Heart left ventricle (tissue), 16 donors: ENCODE results near the gene CCDC134. TPM values are rescaled to one million over a fixed set of nuclear protein-coding genes. Genes with fewer than 3 reads are reported as not detected.

Experiments used
- ATAC-seq, 4 donors: fragments of 200-7000 bp; cut with Tn5 transposase; one replicate each; pipeline ENCODE4 v1.9.1; 2020 to 2022; ENCODE audit warnings: moderate library complexity in 4 of 4, mild to moderate bottlenecking in 3 of 4, moderate number of reproducible peaks in 1 of 4
- DNase-seq, 5 donors: peaks; one replicate each; pipeline ENCODE4 v3.0.0-alpha.2; 2020
- H3K27ac ChIP-seq, 12 donors: fragments of 200-600 bp; sonication (generic) in 4 of 12; one replicate each; pipeline versions ENCODE4 v1.5.0 to v1.8.0; 2016 to 2022; ENCODE audit warnings: mild to moderate bottlenecking in 2 of 12
- H3K27me3 ChIP-seq, 9 donors: fragments of 200-600 bp; sonication (generic) in 2 of 9; one replicate each; pipeline versions ENCODE4 v1.5.1 to v1.8.0; 2016 to 2022; ENCODE audit warnings: mild to moderate bottlenecking in 3 of 9
- H3K36me3 ChIP-seq, 9 donors: fragments of 200-600 bp; sonication (generic) in 2 of 9; one replicate each; pipeline versions ENCODE4 v1.5.0 to v1.8.0; 2018 to 2022; ENCODE audit warnings: mild to moderate bottlenecking in 2 of 9
- H3K4me1 ChIP-seq, 12 donors: fragments of 200-600 bp; sonication (generic) in 4 of 12; one replicate each; pipeline versions ENCODE4 v1.5.0 to v1.8.0; 2016 to 2022; ENCODE audit warnings: mild to moderate bottlenecking in 3 of 12
- H3K4me3 ChIP-seq, 12 donors: fragments of 200-600 bp; sonication (generic) in 4 of 12; one replicate each; pipeline versions ENCODE4 v1.5.0 to v1.8.0; 2017 to 2022; ENCODE audit warnings: mild to moderate bottlenecking in 9 of 12, moderate library complexity in 4 of 12
- H3K9me3 ChIP-seq, 12 donors: fragments of 200-600 bp; sonication (generic) in 4 of 12; one replicate each; pipeline versions ENCODE4 v1.5.0 to v1.8.0; 2016 to 2022; ENCODE audit warnings: mild to moderate bottlenecking in 1 of 12
- POLR2A ChIP-seq, 2 donors: fragments of 450-650 bp; IDR thresholded peaks; one replicate each; pipeline ENCODE4 v1.6.1; 2017; ENCODE audit warnings: antibody characterized with exemption in 2 of 2, mild to moderate bottlenecking in 2 of 2, moderate library complexity in 2 of 2
- WGBS, 4 donors: extraction: QIAGEN DNeasy Blood & Tissue Kit in 2 of 4; methylation state at CpG; one replicate each; pipeline versions ENCODE4 v1.1.5 to v1.1.7; 2013 to 2018; 5-methylcytosine and 5-hydroxymethylcytosine counted together
- intact Hi-C, 10 donors: fragments of 100-400 bp; cut with DNase I; formaldehyde crosslinking; loops; one replicate each; pipeline versions ENCODE4 v1.11.1 to v1.14.2; 2022
- polyA plus RNA-seq, 2 donors: library from polyadenylated mRNA; stranded (reverse); fragments of 200-250 nt; gene quantifications; one replicate each; pipeline ENCODE4 v1.2.3, GENCODE V29; 2013
- total RNA-seq, 9 donors: library from RNA; depleted of rRNA in 2 of 9; stranded (reverse); fragments of >200 nt in 2 of 9; fragmentation: NEBNext Ultra II Directional in 3 of 9; extraction: Animal tissue kit (Norgen Biotek cat#: 25700) in 3 of 9; gene quantifications; one replicate each; pipeline versions ENCODE4 v1.1.0 to v1.2.4, GENCODE V29; 2016 to 2023
- TF ChIP-seq, protein P1 (sequence below), 12 donors: fragments of 200-600 bp; sonication (generic) in 4 of 12; IDR thresholded peaks; one replicate each; pipeline versions ENCODE4 v1.5.0 to v1.8.0; 2018 to 2022; ENCODE audit warnings: antibody characterized with exemption in 12 of 12, mild to moderate bottlenecking in 5 of 12
- donor health status: ischemic (EF 13 %, LVEDD 7.1; RV severe dilation, severe dysfunction).
- donor health status: healthy with polysubstance abuse.
- donor health status: DM: no; HTN: yes; CAD: no.
- donor health status: DM: no; HTN: no; CAD: no.
- donor health status: ischemic (EF 25% LVEDD 6.9; RV normal size, moderate dysfunction).
- donor health status: ischemic (EF 25% LVEDD 5.7; RV mildly dilated, moderate dysfunction).
- donor health status: healthy.
- donor health status: DM: yes; HTN: yes; CAD: no.
- donor health status: ischemic (EF 35%, LVEDD 5.7; RV mildly dilated, moderate dysfunction).
- donor health status: nonischemic (EF 11% LVEDD 7.7; RV severe dilation, severe dysfunction).
- donor health status: DM: yes; HTN: yes; CAD: no.
- donor health status: PGD.
- donor health status: ischemic (EF 29% LVEDD 5.4; RV normal size, mild dysfunction).
- donor health status: nonischemic (EF 23%, LVEDD 6.1; RV moderate dilation, normal function).

CCDC134 gene
- total and polyA plus RNA-seq, 11 donors, result 2.2 to 10.2 (median 3.5) TPM

DNA sequence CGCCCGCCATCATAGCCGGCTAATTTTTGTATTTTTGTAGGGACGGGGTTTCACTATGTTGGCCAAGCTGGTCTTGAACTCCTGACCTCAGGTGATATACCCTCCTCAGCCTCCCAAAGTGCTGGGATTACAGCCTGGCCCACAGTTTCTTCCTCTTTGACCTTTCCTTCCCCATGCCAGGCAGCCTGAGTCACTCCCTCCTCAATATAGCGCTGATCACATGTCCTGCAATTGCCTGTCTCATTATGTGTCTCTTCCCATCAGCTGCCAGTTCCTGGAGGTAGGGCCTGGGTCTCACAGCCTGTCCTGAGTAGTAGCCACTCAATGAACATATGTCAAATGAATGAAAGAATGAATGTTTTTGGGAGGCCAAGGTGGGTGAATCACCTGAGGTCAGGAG lies 43.0 kb upstream of the CCDC134 start:
- Histone ChIP-seq H3K4me3 (no peak overlapping the region), H3K4me1 (no peaks in the 10 kb centered on the region), H3K9me3 (no peaks in the 10 kb centered on the region), H3K36me3 (no peaks in the 10 kb centered on the region), H3K27ac (no peak overlapping the region), H3K27me3 (no peaks in the 10 kb centered on the region)
- TF ChIP-seq POLR2A (IDR thresholded peaks at IDR 0.05), result no peak
- TF ChIP-seq, protein P1, sequence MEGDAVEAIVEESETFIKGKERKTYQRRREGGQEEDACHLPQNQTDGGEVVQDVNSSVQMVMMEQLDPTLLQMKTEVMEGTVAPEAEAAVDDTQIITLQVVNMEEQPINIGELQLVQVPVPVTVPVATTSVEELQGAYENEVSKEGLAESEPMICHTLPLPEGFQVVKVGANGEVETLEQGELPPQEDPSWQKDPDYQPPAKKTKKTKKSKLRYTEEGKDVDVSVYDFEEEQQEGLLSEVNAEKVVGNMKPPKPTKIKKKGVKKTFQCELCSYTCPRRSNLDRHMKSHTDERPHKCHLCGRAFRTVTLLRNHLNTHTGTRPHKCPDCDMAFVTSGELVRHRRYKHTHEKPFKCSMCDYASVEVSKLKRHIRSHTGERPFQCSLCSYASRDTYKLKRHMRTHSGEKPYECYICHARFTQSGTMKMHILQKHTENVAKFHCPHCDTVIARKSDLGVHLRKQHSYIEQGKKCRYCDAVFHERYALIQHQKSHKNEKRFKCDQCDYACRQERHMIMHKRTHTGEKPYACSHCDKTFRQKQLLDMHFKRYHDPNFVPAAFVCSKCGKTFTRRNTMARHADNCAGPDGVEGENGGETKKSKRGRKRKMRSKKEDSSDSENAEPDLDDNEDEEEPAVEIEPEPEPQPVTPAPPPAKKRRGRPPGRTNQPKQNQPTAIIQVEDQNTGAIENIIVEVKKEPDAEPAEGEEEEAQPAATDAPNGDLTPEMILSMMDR (IDR thresholded peaks at IDR 0.05), result no peak
- DNase-seq (no peak), ATAC-seq (no peak)
- 91 to 97% (median 93%) methylated on average over 5 of the region's 5 CpGs for whole genome bisulfite sequencing, 4 donors
- intact Hi-C loops, result no loop called here

DNA sequence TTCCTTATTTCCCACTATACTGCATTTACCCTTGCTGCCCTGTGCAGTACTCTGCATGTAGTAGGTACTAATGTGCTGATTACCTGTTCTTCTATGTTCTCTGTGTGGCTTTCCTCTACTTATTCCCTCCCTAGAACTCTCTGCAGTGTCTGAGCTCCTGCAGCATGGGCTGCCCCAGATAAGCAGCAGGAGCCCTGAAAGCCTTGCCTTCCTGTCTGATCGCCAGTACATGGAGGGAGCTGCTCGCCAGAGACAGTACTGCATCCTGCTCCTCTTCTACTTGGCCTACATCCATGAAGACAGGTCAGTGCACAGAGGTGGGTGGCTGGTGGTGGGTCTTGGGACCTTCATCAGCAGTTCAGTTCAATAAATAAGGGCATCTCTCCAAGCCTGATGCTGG lies 42.2 kb upstream of the CCDC134 start:
- Histone ChIP-seq H3K27me3 (no peaks in the 10 kb centered on the region), H3K27ac (no peak overlapping the region), H3K4me3 (no peak overlapping the region), H3K9me3 (no peaks in the 10 kb centered on the region), H3K36me3 (no peaks in the 10 kb centered on the region), H3K4me1 (no peaks in the 10 kb centered on the region)
- DNase-seq, result no peak
- intact Hi-C loops, result no loop called here
- TF ChIP-seq, protein P1 (IDR thresholded peaks at IDR 0.05), result no peak
- no peak for TF ChIP-seq POLR2A (IDR thresholded peaks at IDR 0.05)
- 53 to 79% (median 69%) methylated on average over 2 of the region's 2 CpGs for WGBS, 4 donors
- no peak for ATAC-seq

GRCh38 chr22:41762980-41763779 lies 37.3 kb upstream of the CCDC134 start:
- Histone ChIP-seq H3K27me3 (no peaks in the 10 kb centered on the region), H3K36me3 (no peaks in the 10 kb centered on the region), H3K27ac (no peak overlapping the region), H3K9me3 (no peaks in the 10 kb centered on the region), H3K4me3 (no peak overlapping the region), H3K4me1 (no peaks in the 10 kb centered on the region)
- intact Hi-C loops, result loop anchor here in 1 of 10 donors (10.0 kb wide), 1 partner anchor 342 kb away; no protein-coding TSS in a partner anchor
- DNase-seq (no peak), ATAC-seq (no peak)
- 53 to 56% (median 55%) methylated on average over 11 to 14 of the region's 14 CpGs for WGBS, 4 donors
- TF ChIP-seq, protein P1 (IDR thresholded peaks at IDR 0.05), result peak in 8 of 12 donors; percentile 7 to 32 (median 24)
- no peak for TF ChIP-seq POLR2A (IDR thresholded peaks at IDR 0.05)

DNA sequence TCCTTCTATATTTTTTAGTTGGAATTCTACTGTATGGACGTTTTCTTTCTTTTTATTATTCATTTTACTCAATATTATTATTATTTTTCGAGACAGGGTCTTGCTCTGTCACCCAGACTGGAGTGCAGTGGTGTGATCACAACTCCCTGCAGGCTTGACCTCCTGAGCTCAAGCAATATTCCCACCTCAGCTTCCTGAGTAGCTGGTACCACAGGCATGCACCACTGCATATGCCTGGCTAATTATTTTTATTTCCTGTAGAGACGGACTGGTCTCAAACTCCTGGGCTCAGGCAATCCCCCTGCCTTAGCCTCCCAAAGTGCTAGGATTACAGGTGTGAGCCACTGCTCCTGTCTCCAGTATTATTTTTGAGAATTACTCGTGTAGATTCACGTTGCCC lies 34.0 kb upstream of the CCDC134 start:
- Histone ChIP-seq H3K9me3 (no peaks in the 10 kb centered on the region), H3K36me3 (no peaks in the 10 kb centered on the region), H3K27ac (no peak overlapping the region), H3K4me3 (no peak overlapping the region), H3K4me1 (no peaks in the 10 kb centered on the region), H3K27me3 (no peaks in the 10 kb centered on the region)
- intact Hi-C loops, result loop anchor here in 1 of 10 donors (10.0 kb wide), 1 partner anchor 338 kb away; no protein-coding TSS in a partner anchor
- TF ChIP-seq, protein P1 (IDR thresholded peaks at IDR 0.05), result no peak
- TF ChIP-seq POLR2A (IDR thresholded peaks at IDR 0.05), result no peak
- DNase-seq, result no peak
- 51 to 59% (median 54%) methylated on average over 5 of the region's 5 CpGs for WGBS, 4 donors
- ATAC-seq, result no peak
